SK-N-SH treated with all-trans-retinoic acid at 6 μM for 48 hours (cell line): Measurements from ENCODE around the gene WNT7A.

Experiments
- CREB5 ChIP-seq: fragments of 250-450 bp; sonication (Bioruptor Pico); IDR thresholded peaks from 2 replicates; pipeline ENCODE4 v1.5.1; 2020; ENCODE audit warnings: low read depth, mild to moderate bottlenecking, moderate library complexity
- CSRNP3 ChIP-seq: fragments of 250-450 bp; sonication (Bioruptor Pico); IDR thresholded peaks from 2 replicates; pipeline ENCODE4 v1.5.1; 2021; ENCODE audit warnings: mild to moderate bottlenecking, moderate library complexity
- PATZ1 ChIP-seq: fragments of 250-450 bp; sonication (Bioruptor Pico); IDR thresholded peaks from 2 replicates; pipeline ENCODE4 v1.8.0; 2020; ENCODE audit warnings: mild to moderate bottlenecking, moderate library complexity, borderline replicate concordance
- TOX ChIP-seq: fragments of 250-450 bp; sonication (Bioruptor Pico); IDR thresholded peaks from 2 replicates; pipeline ENCODE4 v1.8.0; 2021; ENCODE audit warnings: mild to moderate bottlenecking, moderate library complexity, borderline replicate concordance
- ZNF8 ChIP-seq: fragments of 450-650 bp; formaldehyde crosslinking; IDR thresholded peaks from 2 replicates; pipeline ENCODE4 v1.5.0; 2020; ENCODE audit warnings: mild to moderate bottlenecking, moderate library complexity

GRCh38 chr3:13861461-13861860, 18.4 kb downstream of the WNT7A start:
- TF ChIP-seq CREB5 (CRISPR knock-in tag) (no peak), CSRNP3 (CRISPR knock-in tag) (no peak), ZNF8 (no peak), PATZ1 (CRISPR knock-in tag) (no peak), TOX (CRISPR knock-in tag) (no peak)
